Transverse colon (tissue), 4 donors: ENCODE results near the gene TADA2A. TPM values are rescaled to one million over a fixed set of nuclear protein-coding genes. Genes with fewer than 3 reads are reported as not detected.
"Not testable (repeated sequence)": the region's sequence is repeated elsewhere in the genome, so short reads cannot be mapped to it uniquely, and the experiment has no call there.

Experiments
- DNase-seq: peaks from one replicate; pipeline ENCODE4 v3.0.0-alpha.2; 2019
- H3K27ac ChIP-seq, 4 donors: fragments of 200-600 bp; sonication (generic); 2 replicates each; pipeline ENCODE4 v1.5.1; 2016 to 2018; ENCODE audit warnings: inconsistent platforms in 4 of 4
- H3K27me3 ChIP-seq: fragments of 200-600 bp; sonication (generic); 2 replicates; pipeline ENCODE4 v1.5.1; 2017; ENCODE audit warnings: inconsistent platforms
- H3K36me3 ChIP-seq, 4 donors: fragments of 200-600 bp; sonication (generic); 2 replicates each; pipeline ENCODE4 v1.5.1; 2017 to 2019; ENCODE audit warnings: inconsistent platforms in 4 of 4
- H3K4me1 ChIP-seq, 4 donors: fragments of 200-600 bp; sonication (generic); 2 replicates each; pipeline ENCODE4 v1.5.1; 2017 to 2020; ENCODE audit warnings: inconsistent platforms in 4 of 4
- H3K4me3 ChIP-seq, 4 donors: fragments of 200-600 bp; sonication (generic); 1 replicate in 1 of 4; 2 replicates in 3 of 4; pipeline versions ENCODE4 v1.5.1 to v1.6.1; 2017 to 2019; ENCODE audit warnings: inconsistent platforms in 4 of 4
- H3K9me3 ChIP-seq, 2 donors: fragments of 200-600 bp; sonication (generic); 2 replicates each; pipeline ENCODE4 v1.5.1; 2017 to 2019; ENCODE audit warnings: inconsistent platforms in 2 of 2
- CTCF ChIP-seq, 5 experiments: fragments of 200-600 bp in 3 of 5; fragments of 450-650 bp in 2 of 5; sonication (generic) in 3 of 5; IDR thresholded peaks; 1 replicate in 2 of 5; 2 replicates in 3 of 5; pipeline ENCODE4 v1.5.1; 2016 to 2017; ENCODE audit warnings: antibody characterized with exemption in 5 of 5, inconsistent platforms in 3 of 5, mild to moderate bottlenecking in 2 of 5, moderate library complexity in 1 of 5
- EP300 ChIP-seq: sonication (generic); formaldehyde crosslinking; IDR thresholded peaks from one replicate; pipeline ENCODE4 v1.6.1; 2017; ENCODE audit warnings: antibody characterized with exemption, low read depth
- POLR2A ChIP-seq: fragments of 450-650 bp; IDR thresholded peaks from one replicate; pipeline ENCODE4 v1.6.1; 2016; ENCODE audit warnings: antibody characterized with exemption, mild to moderate bottlenecking, moderate library complexity
- POLR2AphosphoS5 ChIP-seq, 3 donors: sonication (generic); formaldehyde crosslinking; IDR thresholded peaks; one replicate each; pipeline ENCODE4 v1.6.1; 2016; ENCODE audit warnings: antibody characterized with exemption in 3 of 3
- WGBS, 2 donors: methylation state at CpG; one replicate each; pipeline ENCODE4 v1.1.5; 2018; ENCODE audit warnings: low coverage in 1 of 2; 5-methylcytosine and 5-hydroxymethylcytosine counted together
- in situ Hi-C, 4 donors: fragments of 200-750 bp; cut with MboI; loops; one replicate each; pipeline versions ENCODE4 v1.15.0 to v1.15.1; 2017; ENCODE audit warnings: low sequenced_read_pairs in 3 of 4, low pct_ligation_motif_present in 1 of 4, low pct_unique_long_range_greater_than_20kb in 1 of 4
- intact Hi-C: fragments of 100-400 bp; cut with DNase I; formaldehyde crosslinking; loops from one replicate; pipeline ENCODE4 v1.15.1; 2023; ENCODE audit warnings: low total_unique reads
- total RNA-seq, 4 donors: library from RNA; depleted of rRNA; stranded (reverse); fragments of >200 nt; gene quantifications; one replicate each; pipeline ENCODE4 v1.1.0, GENCODE V29; 2016

Gene TADA2A
- total RNA-seq, 4 donors from 2014 or later, result 8.3 to 26.6 (median 12.4) TPM

GRCh38 chr17:37446027-37446426 lies 39.3 kb downstream of the TADA2A start:
- Histone ChIP-seq H3K9me3 (no peaks in the 10 kb centered on the region), H3K27me3 (no peaks in the 10 kb centered on the region), H3K27ac (no peak overlapping the region), H3K36me3 (peaks cover 0 to 50% (median 22%) of the 10 kb centered on the region in 4 donors), H3K4me1 (no peaks in the 10 kb centered on the region), H3K4me3 (no peak overlapping the region)
- 96 to 100% methylated on average over 2 to 4 of the region's 4 CpGs for WGBS, 2 donors
- intact Hi-C loops, result no loop called here
- in situ Hi-C loops, result no loop called here
- no peak for DNase-seq
- TF ChIP-seq EP300, result no peak
- TF ChIP-seq POLR2AphosphoS5 (IDR thresholded peaks at IDR 0.05), result no peak
- TF ChIP-seq CTCF (IDR thresholded peaks at IDR 0.05), result no peak
- TF ChIP-seq POLR2A, result no peak

DNA sequence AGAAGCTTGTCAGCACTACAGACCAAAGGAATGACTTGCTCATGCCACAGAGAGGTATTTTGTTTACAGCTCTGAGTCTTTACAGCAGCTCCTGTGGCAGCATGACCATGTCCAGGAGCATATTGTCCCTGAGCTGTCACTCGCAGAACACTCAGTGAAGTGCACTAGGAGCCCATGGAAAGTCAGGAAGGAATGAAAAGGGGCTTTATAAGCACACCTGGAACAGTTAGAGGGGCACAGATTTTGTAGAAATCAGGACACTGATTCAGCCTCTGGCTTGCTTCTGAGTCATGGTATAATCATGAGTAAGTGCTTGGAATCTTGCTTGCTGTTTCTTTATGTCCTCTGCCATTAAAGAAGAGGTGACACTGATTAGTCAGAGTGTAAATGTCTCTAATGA lies 41.0 kb downstream of the TADA2A start:
- Histone ChIP-seq H3K9me3 (no peaks in the 10 kb centered on the region), H3K4me3 (no peak overlapping the region), H3K36me3 (peaks cover 0 to 38% (median 15%) of the 10 kb centered on the region in 4 donors), H3K27ac (no peak overlapping the region), H3K4me1 (no peaks in the 10 kb centered on the region), H3K27me3 (no peaks in the 10 kb centered on the region)
- intact Hi-C loops (no loop called here), in situ Hi-C loops (no loop called here)
- DNase-seq, result no peak
- TF ChIP-seq EP300 (no peak), POLR2AphosphoS5 (IDR thresholded peaks at IDR 0.05) (no peak), POLR2A (no peak), CTCF (IDR thresholded peaks at IDR 0.05) (no peak)
- 84% methylated on average over 1 of the region's 1 CpG; no CpG with 5 or more reads in 1 of the 2 donors for WGBS, 2 donors

DNA sequence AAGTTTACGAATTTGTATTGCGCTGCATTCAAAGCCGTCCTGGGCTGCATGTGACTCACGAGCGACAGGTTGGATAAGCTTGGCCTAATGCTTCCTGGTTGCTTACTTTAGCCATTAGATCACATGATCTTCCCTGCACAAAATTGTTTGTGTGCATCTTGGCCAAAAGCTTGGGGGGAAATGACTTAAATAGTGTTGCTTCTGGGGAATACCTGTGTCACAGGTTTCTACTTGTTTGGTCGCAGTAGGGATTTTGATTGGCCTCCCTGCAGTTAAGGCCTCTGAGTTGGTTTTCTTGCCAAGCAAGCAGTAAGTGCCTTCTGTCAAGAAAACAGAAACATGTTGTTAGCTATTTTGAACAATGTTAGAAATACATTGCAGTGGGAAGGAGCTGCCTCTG lies 43.4 kb downstream of the TADA2A start:
- no peak overlapping the region for H3K27ac ChIP-seq
- intact Hi-C loops (no loop called here), in situ Hi-C loops (no loop called here)
- H3K4me1 ChIP-seq, result no peaks in the 10 kb centered on the region
- DNase-seq, result no peak
- no peak overlapping the region for H3K4me3 ChIP-seq
- H3K27me3 ChIP-seq, result no peaks in the 10 kb centered on the region
- peaks cover 0 to 23% (median 10%) of the 10 kb centered on the region in 4 donors for H3K36me3 ChIP-seq
- H3K9me3 ChIP-seq, result no peaks in the 10 kb centered on the region
- TF ChIP-seq POLR2A, result no peak
- TF ChIP-seq POLR2AphosphoS5 (IDR thresholded peaks at IDR 0.05), result no peak
- no peak for TF ChIP-seq EP300
- no peak for TF ChIP-seq CTCF (IDR thresholded peaks at IDR 0.05)
- 86 to 92% methylated on average over 6 of the region's 6 CpGs for WGBS, 2 donors

GRCh38 chr17:37457801-37458200 lies 51.1 kb downstream of the TADA2A start:
- H3K27me3 ChIP-seq, intact Hi-C loops, H3K4me3 ChIP-seq, DNase-seq, H3K4me1 ChIP-seq, in situ Hi-C loops, H3K27ac ChIP-seq, H3K9me3 ChIP-seq: not testable (repeated sequence)
- WGBS, 2 donors, result 94 to 96% methylated on average over 3 of the region's 3 CpGs
- H3K36me3 ChIP-seq, result peaks cover 0 to 14% (median 1%) of the 10 kb centered on the region in 4 donors

GRCh38 chr17:37458805-37459204 lies 52.1 kb downstream of the TADA2A start:
- WGBS, 2 donors, result 88 to 96% methylated on average over 1 to 3 of the region's 3 CpGs
- intact Hi-C loops, result no loop called here
- no peak for TF ChIP-seq CTCF (IDR thresholded peaks at IDR 0.05)
- TF ChIP-seq EP300, result no peak
- no peak for TF ChIP-seq POLR2AphosphoS5 (IDR thresholded peaks at IDR 0.05)
- no peak for TF ChIP-seq POLR2A
- H3K36me3 ChIP-seq, result peaks cover 0 to 21% (median 2%) of the 10 kb centered on the region in 4 donors
- no peak overlapping the region for H3K27ac ChIP-seq
- no peaks in the 10 kb centered on the region for H3K27me3 ChIP-seq
- DNase-seq, result no peak
- no peaks in the 10 kb centered on the region for H3K4me1 ChIP-seq
- in situ Hi-C loops, result no loop called here
- H3K9me3 ChIP-seq, result no peaks in the 10 kb centered on the region
- no peak overlapping the region for H3K4me3 ChIP-seq
